H54 (cell line): ENCODE results near the gene PLCB1.

Experiments
- DNase-seq: peaks from one replicate; pipeline ENCODE4 v3.0.0; 2011; ENCODE audit warnings: low spot score, mixed read lengths; ENCODE audit not compliant: insufficient read length
- FAIRE-seq: peaks from 3 replicates; lab custom pipeline; 2011; peaks lifted over from hg19 to GRCh38; lab: Jason Lieb, UNC
- POLR2A ChIP-seq: IDR thresholded peaks from 2 replicates; pipeline ENCODE4 v1.6.1; 2011; ENCODE audit warnings: low read depth, mild to moderate bottlenecking, low read length

Gene PLCB1

DNA sequence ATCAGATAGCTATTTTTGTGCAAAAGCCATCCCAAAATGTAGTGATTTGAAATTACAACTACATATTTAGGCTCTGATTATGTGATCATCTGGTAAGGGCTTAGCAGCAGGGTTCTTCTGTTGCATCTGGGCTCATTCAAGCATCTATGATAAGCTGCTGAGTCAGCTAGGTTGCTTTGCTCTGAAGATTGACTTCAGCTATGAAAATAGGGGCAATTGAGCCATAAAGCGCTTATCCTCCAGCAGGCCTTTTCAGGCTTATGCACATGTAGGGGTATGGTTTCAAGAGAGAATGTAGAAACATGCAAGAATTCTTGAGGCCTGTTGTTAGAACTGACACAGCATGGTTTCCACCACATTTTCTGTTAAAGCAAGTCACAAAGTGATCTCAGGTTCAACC lies 114.1 kb downstream of the PLCB1 start:
- no peak for TF ChIP-seq POLR2A
- DNase-seq (no peak), FAIRE-seq (no peak)

DNA sequence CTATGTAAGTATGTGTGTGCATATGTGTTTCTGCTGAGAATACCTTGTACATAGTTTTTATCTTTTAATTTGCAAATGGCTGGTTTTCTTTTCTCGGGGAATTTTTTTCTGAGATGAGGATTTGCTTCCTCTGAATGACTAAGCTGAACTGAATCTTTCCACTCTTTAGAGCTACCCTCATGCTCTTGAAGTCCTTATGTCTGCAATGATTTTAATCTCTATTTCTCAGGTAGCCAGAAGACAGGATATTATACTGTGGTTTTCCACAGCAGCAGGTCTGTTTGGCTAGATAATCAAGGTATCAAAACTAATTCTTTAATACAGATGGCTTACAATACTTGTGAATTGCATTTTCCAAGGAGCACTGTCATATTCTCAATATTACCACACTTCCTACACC lies 114.7 kb downstream of the PLCB1 start:
- no peak for TF ChIP-seq POLR2A
- DNase-seq (no peak), FAIRE-seq (no peak)

DNA sequence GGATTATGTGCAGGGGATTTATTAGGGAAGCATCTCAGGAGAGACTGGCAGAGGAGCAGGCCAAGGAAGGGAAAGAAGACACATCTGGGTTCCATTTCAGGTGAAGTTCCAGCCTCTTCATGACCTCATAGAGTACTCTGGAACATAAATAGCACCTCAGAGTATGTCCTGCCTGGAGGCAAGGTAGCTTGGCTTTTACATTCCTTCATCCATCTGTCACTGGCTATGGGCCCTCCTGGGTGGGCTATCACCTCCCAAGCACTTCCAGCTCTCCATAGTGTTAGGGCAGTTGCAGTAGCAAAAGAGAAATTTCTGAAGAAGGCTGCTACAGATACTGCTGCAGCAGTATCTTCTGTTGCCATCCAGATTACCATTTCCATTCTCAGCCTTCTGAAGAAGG lies 116.0 kb downstream of the PLCB1 start:
- FAIRE-seq (no peak), DNase-seq (no peak)
- no peak for TF ChIP-seq POLR2A

GRCh38 chr20:8249634-8250033 lies 117.6 kb downstream of the PLCB1 start:
- no peak for TF ChIP-seq POLR2A
- FAIRE-seq = no peak
- DNase-seq = no peak

GRCh38 chr20:8250539-8251200 lies 118.6 kb downstream of the PLCB1 start:
- DNase-seq (no peak), FAIRE-seq (no peak)
- no peak for TF ChIP-seq POLR2A

DNA sequence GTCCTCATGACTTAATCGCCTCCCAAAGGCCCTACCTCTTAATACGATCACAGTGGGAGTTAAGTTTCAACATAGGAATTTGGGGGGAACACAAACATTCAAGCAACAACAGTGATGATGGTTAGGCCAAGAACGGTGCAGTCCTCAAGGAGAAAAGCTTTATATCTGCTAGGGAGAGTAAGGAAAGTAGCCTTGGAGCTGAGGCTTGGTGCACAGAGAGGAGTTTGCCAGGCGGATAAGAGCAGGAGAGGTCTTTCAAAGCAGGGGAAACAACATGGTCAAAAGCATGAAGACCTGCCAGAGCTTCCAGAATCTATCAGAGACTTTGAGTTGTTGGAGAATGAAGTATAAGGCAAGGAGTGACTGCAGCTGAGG lies 119.1 kb downstream of the PLCB1 start:
- DNase-seq (no peak), FAIRE-seq (no peak)
- TF ChIP-seq POLR2A = no peak

DNA sequence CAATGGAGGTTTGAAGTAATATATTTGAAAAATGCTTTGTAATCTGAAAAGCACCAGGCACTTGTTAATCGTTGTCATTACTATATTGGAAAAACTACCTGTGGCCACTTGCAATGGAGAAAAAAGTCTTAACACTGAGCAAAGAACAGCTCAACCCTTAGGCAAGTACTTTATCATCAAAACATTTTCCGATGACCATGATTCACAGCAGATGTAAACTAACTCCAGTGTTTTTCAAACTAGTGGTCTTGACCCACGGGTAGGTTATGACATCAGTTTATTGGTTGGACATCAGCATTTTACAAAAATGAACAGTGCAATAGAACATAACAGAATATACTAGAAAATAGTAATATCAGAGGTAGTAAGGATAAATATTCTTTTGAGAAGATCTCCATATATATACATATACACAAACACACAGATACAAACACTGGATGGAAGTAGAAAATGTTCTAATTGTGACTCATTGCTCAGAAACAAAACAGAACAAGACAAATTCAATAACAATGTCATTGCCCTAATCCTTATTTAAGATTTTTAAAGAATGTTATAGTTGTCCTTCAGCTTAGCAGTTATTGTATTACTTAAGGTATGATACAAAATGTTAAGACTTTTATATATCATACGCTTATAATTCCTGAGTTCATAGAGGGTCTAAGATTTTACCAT lies 123.0 kb downstream of the PLCB1 start:
- no peak for TF ChIP-seq POLR2A
- FAIRE-seq = no peak

DNA sequence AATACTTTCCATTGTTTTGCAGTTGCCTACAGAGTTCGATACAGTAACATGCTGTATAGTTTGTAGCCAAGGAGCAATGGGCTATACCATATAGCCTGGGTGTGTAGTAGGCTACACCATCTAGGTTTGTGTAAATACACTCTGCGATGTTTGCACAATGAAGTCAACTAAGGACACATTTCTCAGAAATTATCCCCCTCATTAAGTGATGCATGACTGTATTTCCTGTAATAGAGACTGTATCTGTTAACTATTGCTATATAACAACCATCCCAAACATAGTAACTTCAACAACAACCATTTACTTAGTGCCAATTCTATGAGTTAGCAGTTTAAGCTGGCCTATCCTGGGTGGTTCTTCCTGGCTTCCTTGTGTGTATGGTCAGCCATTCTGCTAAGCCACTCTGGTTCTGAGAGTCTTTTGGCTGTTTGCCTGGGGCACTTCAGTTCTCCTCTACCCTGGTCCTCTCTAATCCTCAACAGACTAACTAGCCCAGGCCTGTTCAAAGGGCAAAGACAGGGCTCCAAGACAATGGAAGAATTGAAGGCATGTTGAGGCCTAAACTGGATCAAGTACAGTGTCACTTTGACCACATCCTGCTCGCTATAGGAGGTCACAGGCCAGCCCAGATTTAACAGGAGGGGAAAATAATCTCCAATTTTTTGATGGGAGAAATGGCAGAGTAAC lies 124.0 kb downstream of the PLCB1 start:
- DNase-seq = no peak

More for the DNA sequence above, 123.0 kb downstream of the PLCB1 start:
- DNase-seq = no peak

GRCh38 chr20:8260837-8261251 lies 128.8 kb downstream of the PLCB1 start:
- DNase-seq = no peak
- FAIRE-seq = no peak
- TF ChIP-seq POLR2A = no peak

More for the DNA sequence above, 124.0 kb downstream of the PLCB1 start:
- FAIRE-seq = no peak
- no peak for TF ChIP-seq POLR2A

DNA sequence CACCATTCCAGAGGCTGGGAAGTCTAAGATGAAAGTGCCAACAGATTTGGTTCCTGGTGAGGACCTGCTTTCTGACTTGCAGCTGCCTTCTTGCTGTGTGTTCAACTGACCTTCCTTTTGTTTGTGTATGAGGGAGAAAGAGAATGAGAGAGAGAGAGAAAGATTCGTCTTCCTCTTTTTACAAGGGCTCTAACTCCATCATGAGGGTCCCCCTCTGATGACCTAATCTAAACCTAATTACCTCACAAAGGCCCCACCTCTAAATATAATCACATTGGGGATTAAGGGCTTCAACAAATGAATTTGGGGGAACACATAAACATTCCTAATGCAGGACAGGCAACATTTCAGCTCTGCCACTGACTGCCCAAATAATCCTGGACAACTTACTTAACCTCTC lies 130.7 kb downstream of the PLCB1 start:
- FAIRE-seq = no peak
- no peak for TF ChIP-seq POLR2A
- DNase-seq = no peak

- no peak for DNase-seq
- TF ChIP-seq POLR2A = no peak
- no peak for FAIRE-seq
Measured at GRCh38 chr20:8265588-8265987, 133.5 kb downstream of the PLCB1 start.

- no peak for DNase-seq
- TF ChIP-seq POLR2A = no peak
- FAIRE-seq = no peak
Measured at GRCh38 chr20:8267009-8267408, 134.9 kb downstream of the PLCB1 start.

GRCh38 chr20:8271727-8272126 lies 139.7 kb downstream of the PLCB1 start:
- TF ChIP-seq POLR2A = no peak

DNA sequence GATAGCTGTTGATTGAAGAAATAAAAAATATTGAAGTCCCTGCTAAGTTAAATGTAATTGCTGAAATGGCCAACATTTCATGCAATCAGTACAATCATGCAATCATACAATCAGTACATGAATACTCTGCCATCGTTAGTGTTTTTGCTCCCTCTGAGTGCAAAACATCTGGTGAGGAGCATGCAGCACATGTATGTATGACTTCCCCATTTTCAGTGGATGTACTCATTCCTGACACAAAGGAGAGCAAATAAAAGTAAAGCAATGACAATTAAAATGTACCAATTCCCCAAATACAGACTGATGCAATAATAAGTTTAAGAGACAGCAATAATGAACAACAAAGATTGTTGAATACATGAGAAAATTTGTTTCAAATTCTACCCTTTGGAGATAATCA lies 140.7 kb downstream of the PLCB1 start:
- TF ChIP-seq POLR2A = no peak
- FAIRE-seq (no peak), DNase-seq (no peak)

More at GRCh38 chr20:8271727-8272126, 139.7 kb downstream of the PLCB1 start:
- FAIRE-seq (no peak), DNase-seq (no peak)
